H1 (cell line): ENCODE measurements around the gene RAD23B. TPM values are rescaled to one million over a fixed set of nuclear protein-coding genes. Genes with fewer than 3 reads are reported as not detected.

ENCODE experiments used
- CTCF ChIA-PET: fragments of 300-600 bp; sonication (Branson Sonifier 250); formaldehyde crosslinking; loops from one replicate; lab custom pipeline; 2021; ENCODE audit not compliant: partially characterized antibody; lab: Charles Lee
- POLR2A ChIA-PET: fragments of 300-600 bp; sonication (Branson Sonifier 250); formaldehyde crosslinking; loops from one replicate; lab custom pipeline; 2021; ENCODE audit warnings: inconsistent platforms; ENCODE audit not compliant: partially characterized antibody; lab: Charles Lee
- DNase-seq, 2 experiments: peaks; one replicate each; pipeline versions ENCODE4 v3.0.0 to v3.0.0-alpha.2; 2010 to 2022; ENCODE audit warnings: low spot score in 2 of 2, low read depth in 1 of 2, mixed read lengths in 1 of 2
- FAIRE-seq: peaks from 2 replicates; lab custom pipeline; 2011; peaks lifted over from hg19 to GRCh38; lab: Jason Lieb, UNC
- H2AFZ ChIP-seq: 2 replicates; pipeline ENCODE4 v1.8.1; 2012; ENCODE audit warnings: low read length, inconsistent platforms
- H2AK5ac ChIP-seq: 2 replicates; pipeline ENCODE4 v1.6.1; 2013; ENCODE audit warnings: low read depth, low read length
- H2BK120ac ChIP-seq: replicated peaks from 2 replicates; pipeline ENCODE3; 2013; ENCODE audit warnings: low read depth, low read length, inconsistent platforms
- H2BK12ac ChIP-seq: 2 replicates; pipeline ENCODE4 v1.6.1; 2013; ENCODE audit warnings: low read depth, low read length
- H2BK15ac ChIP-seq: 2 replicates; pipeline ENCODE4 v1.6.1; 2013; ENCODE audit warnings: low read length
- H2BK20ac ChIP-seq: 2 replicates; pipeline ENCODE4 v1.6.1; 2013; ENCODE audit warnings: low read length
- H2BK5ac ChIP-seq: 2 replicates; pipeline ENCODE4 v1.6.1; 2013; ENCODE audit warnings: low read depth, low read length
- H3K14ac ChIP-seq: 2 replicates; pipeline ENCODE4 v1.6.1; 2013; ENCODE audit warnings: inconsistent platforms; ENCODE audit not compliant: insufficient read length
- H3K18ac ChIP-seq: 2 replicates; pipeline ENCODE4 v1.6.1; 2013; ENCODE audit warnings: low read length; ENCODE audit errors: extremely low read depth
- H3K23ac ChIP-seq: 2 replicates; pipeline ENCODE4 v1.6.1; 2013; ENCODE audit warnings: inconsistent platforms; ENCODE audit not compliant: insufficient read length
- H3K23me2 ChIP-seq: 2 replicates; pipeline ENCODE4 v1.6.1; 2013; ENCODE audit warnings: low read depth, low read length
- H3K27ac ChIP-seq: 2 replicates; pipeline ENCODE4 v1.6.1; 2011; ENCODE audit warnings: low read depth, low read length, inconsistent platforms
- H3K27me3 ChIP-seq, 4 experiments: replicated peaks in 1 of 4; 1 replicate in 1 of 4; 2 replicates in 3 of 4; pipeline versions ENCODE4 v1.6.1 to v1.8.1; 2011 to 2013; ENCODE audit warnings: low read length in 3 of 4, mild to moderate bottlenecking in 3 of 4, inconsistent platforms in 2 of 4, mixed read lengths in 2 of 4, moderate library complexity in 1 of 4; ENCODE audit not compliant: control insufficient read depth in 3 of 4, insufficient read depth in 3 of 4; ENCODE audit errors: extremely low read depth in 1 of 4
- H3K36me3 ChIP-seq, 4 experiments: 2 replicates each; pipeline versions ENCODE4 v1.6.1 to v1.8.1; 2011 to 2013; ENCODE audit warnings: mild to moderate bottlenecking in 4 of 4, low read length in 3 of 4, moderate library complexity in 2 of 4, control low read depth in 1 of 4, inconsistent platforms in 1 of 4; ENCODE audit not compliant: insufficient read depth in 4 of 4, control insufficient read depth in 2 of 4
- H3K4ac ChIP-seq: replicated peaks from 2 replicates; pipeline ENCODE3; 2013; ENCODE audit warnings: low read length, low read depth, mixed read lengths, inconsistent platforms; ENCODE audit not compliant: insufficient read length
- H3K4me1 ChIP-seq, 4 experiments: replicated peaks in 1 of 4; 1 replicate in 1 of 4; 2 replicates in 3 of 4; pipeline versions ENCODE4 v1.6.1 to v1.8.1; 2011 to 2013; ENCODE audit warnings: low read length in 3 of 4, inconsistent platforms in 2 of 4, mixed read lengths in 1 of 4; ENCODE audit not compliant: insufficient read depth in 4 of 4, control insufficient read depth in 3 of 4
- H3K4me2 ChIP-seq, 2 experiments: 2 replicates each; pipeline versions ENCODE4 v1.6.1 to v1.8.1; 2011 to 2013; ENCODE audit warnings: low read depth in 2 of 2, low read length in 2 of 2, control low read depth in 1 of 2, inconsistent platforms in 1 of 2, mild to moderate bottlenecking in 1 of 2; ENCODE audit not compliant: insufficient read depth in 1 of 2
- H3K4me3 ChIP-seq, 4 experiments: fragments of 200-600, 300-600 bp in 1 of 4; sonication (generic), shearing (Covaris generic), sonication (Bioruptor Twin) in 1 of 4; 2 replicates each; pipeline versions ENCODE4 v1.5.1 to v1.8.1; 2011 to 2016; ENCODE audit warnings: low read length in 4 of 4, low read depth in 3 of 4, control low read depth in 2 of 4, inconsistent platforms in 2 of 4, mild to moderate bottlenecking in 2 of 4, mixed read lengths in 1 of 4, moderate library complexity in 1 of 4; ENCODE audit not compliant: insufficient read depth in 2 of 4; ENCODE audit errors: extremely low read depth in 1 of 4
- H3K56ac ChIP-seq: replicated peaks from 2 replicates; pipeline ENCODE3; 2013; ENCODE audit warnings: low read depth, mild to moderate bottlenecking, mixed read lengths, low read length, inconsistent platforms; ENCODE audit not compliant: insufficient read length
- H3K79me1 ChIP-seq: 2 replicates; pipeline ENCODE4 v1.6.1; 2013; ENCODE audit warnings: low read depth, low read length, control low read depth
- H3K79me2 ChIP-seq, 2 experiments: 2 replicates each; pipeline versions ENCODE4 v1.6.1 to v1.8.1; 2012 to 2013; ENCODE audit warnings: low read length in 2 of 2, mild to moderate bottlenecking in 2 of 2, inconsistent platforms in 1 of 2; ENCODE audit not compliant: insufficient read depth in 2 of 2, control insufficient read depth in 1 of 2
- H3K9ac ChIP-seq, 4 experiments: replicated peaks in 1 of 4; 1 replicate in 1 of 4; 2 replicates in 3 of 4; pipeline versions ENCODE4 v1.6.1 to v1.8.1; 2011 to 2013; ENCODE audit warnings: low read depth in 3 of 4, low read length in 3 of 4, control low read depth in 2 of 4, mild to moderate bottlenecking in 2 of 4, moderate library complexity in 2 of 4, inconsistent platforms in 1 of 4; ENCODE audit errors: extremely low read depth in 1 of 4
- H3K9me3 ChIP-seq, 2 experiments: 2 replicates each; pipeline versions ENCODE4 v1.6.1 to v1.8.1; 2012 to 2013; ENCODE audit warnings: mild to moderate bottlenecking in 2 of 2, moderate library complexity in 2 of 2, control low read depth in 1 of 2, inconsistent platforms in 1 of 2, low read depth in 1 of 2, low read length in 1 of 2, mixed read lengths in 1 of 2; ENCODE audit not compliant: insufficient read depth in 2 of 2
- H4K20me1 ChIP-seq, 2 experiments: replicated peaks in 1 of 2; 2 replicates each; pipeline versions ENCODE3 to v1.8.1; 2011 to 2013; ENCODE audit warnings: inconsistent platforms in 2 of 2, low read length in 2 of 2, mild to moderate bottlenecking in 1 of 2; ENCODE audit not compliant: insufficient read depth in 2 of 2, control insufficient read depth in 1 of 2
- H4K5ac ChIP-seq: 2 replicates; pipeline ENCODE4 v1.6.1; 2013; ENCODE audit warnings: low read length, low read depth, mixed read lengths, inconsistent platforms; ENCODE audit not compliant: insufficient read length
- H4K8ac ChIP-seq: 2 replicates; pipeline ENCODE4 v1.8.0; 2013; ENCODE audit warnings: mild to moderate bottlenecking, moderate library complexity, low read length, inconsistent platforms; ENCODE audit not compliant: insufficient read depth; ENCODE audit errors: extremely low read depth
- H4K91ac ChIP-seq: replicated peaks from 2 replicates; pipeline ENCODE3; 2013; ENCODE audit warnings: low read length, mixed read lengths, inconsistent platforms; ENCODE audit not compliant: insufficient read length
- CTCF ChIP-seq, 3 experiments: IDR thresholded peaks; 1 replicate in 2 of 3; 2 replicates in 1 of 3; pipeline versions ENCODE4 v1.5.1 to v1.6.1; 2011; ENCODE audit warnings: low read length in 3 of 3, mild to moderate bottlenecking in 3 of 3, inconsistent platforms in 2 of 3, low read depth in 1 of 3, moderate library complexity in 1 of 3; ENCODE audit not compliant: insufficient read depth in 1 of 3; ENCODE audit errors: control extremely low read depth in 1 of 3
- RAD21 ChIP-seq, 2 experiments: IDR thresholded peaks in 1 of 2; conservative IDR thresholded peaks in 1 of 2; 2 replicates each; pipeline ENCODE4 v1.6.1; 2011; ENCODE audit warnings: low read depth in 2 of 2, low read length in 2 of 2, improper control_type of control experiment in 1 of 2, inconsistent platforms in 1 of 2, mild to moderate bottlenecking in 1 of 2, moderate library complexity in 1 of 2
- SRF ChIP-seq: IDR thresholded peaks from 2 replicates; pipeline ENCODE4 v1.6.1; 2011; ENCODE audit warnings: mild to moderate bottlenecking, low read depth, low read length, moderate library complexity
- WGBS, 2 experiments: shearing (Covaris generic) in 1 of 2; methylation state at CpG; one replicate each; pipeline versions ENCODE4 v1.1.6 to v1.1.7; 2013 to 2015; ENCODE audit warnings: low lambda C conversion rate in 2 of 2, mixed read lengths in 2 of 2, inconsistent platforms in 1 of 2, low coverage in 1 of 2, missing lambda C conversion rate in 1 of 2; ENCODE audit not compliant: insufficient replicate concordance in 2 of 2, insufficient coverage in 1 of 2, insufficient read length in 1 of 2; ENCODE audit errors: extremely low coverage in 1 of 2, missing lambda C conversion rate in 1 of 2; 5-methylcytosine and 5-hydroxymethylcytosine counted together
- polyA plus RNA-seq, 7 experiments: library from polyadenylated mRNA; depleted of rRNA in 3 of 7; stranded (reverse) in 5 of 7; unstranded in 2 of 7; fragments of >200 nt in 5 of 7; fragments of 200-250 nt in 2 of 7; gene quantifications; 1 replicate in 5 of 7; 2 replicates in 1 of 7; 4 replicates in 1 of 7; pipeline versions ENCODE4 v1.2.1 to v1.2.3, GENCODE V29; 2011 to 2013; ENCODE audit warnings: missing spikeins in 2 of 7, mixed read lengths in 2 of 7
- total RNA-seq: library from RNA; stranded (reverse); fragmentation: NEBNext Ultra II Directional; extraction: Animal tissue kit (Norgen Biotek cat#: 25700); gene quantifications from 2 replicates; pipeline ENCODE4 v1.2.1, GENCODE V29; 2021

The RAD23B gene
- total and polyA plus RNA-seq, 2 of the 8 experiments (the other 6 are each of a cell fraction or from before 2014, with no cell fraction given) = 97.1 to 165 TPM

GRCh38 chr9:107246259-107247254 lies 36.5 kb upstream of the RAD23B start:
- FAIRE-seq (no peak), DNase-seq (peak in 1 of 2 experiments; percentile 70)
- Histone ChIP-seq H2BK20ac (0 out of 2 replicates have a peak overlapping the region, but pooled peaks have one; percentile 82), H3K9me3 (no peaks in the 10 kb centered on the region)
- peak; percentile 45 to 58; a peak in 3 of 4 replicates for TF ChIP-seq RAD21 (IDR thresholded peaks at IDR 0.05 in 1 of 2, conservative IDR thresholded peaks at IDR 0.05 in 1 of 2; ENCODE audit: low read depth in 2 of 2, low read length in 2 of 2)
- TF ChIP-seq CTCF (IDR thresholded peaks at IDR 0.05; ENCODE audit: control extremely low read depth in 1 of 3, insufficient read depth in 1 of 3, low read depth in 1 of 3, low read length in 3 of 3) = peak; percentile 46 to 65 (median 57)
- TF ChIP-seq SRF = no peak
- TF ChIP-seq, all 59 proteins: peak for 2
- no peaks in the 10 kb centered on the region for H3K36me3 ChIP-seq
- H3K4me2 ChIP-seq = no peak overlapping the region
- no peak overlapping the region for H3K18ac ChIP-seq
- no peak overlapping the region for H3K4me3 ChIP-seq
- H3K79me1 ChIP-seq = no peaks in the 10 kb centered on the region
- POLR2A ChIA-PET = no interaction called here
- no peaks in the 10 kb centered on the region; the same call in 1 of the 2 replicates for H3K23me2 ChIP-seq
- no peak overlapping the region for H3K27ac ChIP-seq
- H3K9ac ChIP-seq = no peak overlapping the region
- 83% methylated on average over 5 of the region's 5 CpGs; no CpG with 5 or more reads in 1 of the 2 experiments for WGBS, 2 experiments
- no peak overlapping the region for H2AK5ac ChIP-seq
- peaks cover 0 to 12% (median 3%) of the 10 kb centered on the region in 4 experiments; a peak in 3 of 7 replicates for H3K4me1 ChIP-seq
- peak overlapping the region; percentile 12 for H4K91ac ChIP-seq
- H2AFZ ChIP-seq = no peak overlapping the region
- CTCF ChIA-PET = interaction anchor here (0.7 to 1.2 kb wide), 3 partner anchors 14 to 141 kb away, joined by 3 to 4 read pairs (median 3); no protein-coding TSS in a partner anchor
- H3K79me2 ChIP-seq = no peaks in the 10 kb centered on the region
- no peak overlapping the region; the same call in 1 of the 2 replicates for H2BK5ac ChIP-seq
- H2BK120ac ChIP-seq = no peak overlapping the region
- H4K20me1 ChIP-seq = no peaks in the 10 kb centered on the region
- H3K27me3 ChIP-seq = no peaks in the 10 kb centered on the region
- H3K56ac ChIP-seq = no peak overlapping the region
- no peak overlapping the region for H3K23ac ChIP-seq
- 0 out of 2 replicates have a peak overlapping the region, but pooled peaks have one; percentile 61 for H2BK15ac ChIP-seq
- H2BK12ac ChIP-seq = 0 out of 2 replicates have a peak overlapping the region, but pooled peaks have one; percentile 10
- H4K5ac ChIP-seq = no peak overlapping the region
- no peak overlapping the region for H4K8ac ChIP-seq
- no peak overlapping the region for H3K4ac ChIP-seq
- H3K14ac ChIP-seq = no peak overlapping the region
